ENCODE results near the gene CTDNEP1. TPM values are rescaled to one million over a fixed set of nuclear protein-coding genes. Genes with fewer than 3 reads are reported as not detected.

Gene CTDNEP1
- total and polyA plus RNA-seq, 4 donors = 44.4 to 181 (median 113) TPM

DNA sequence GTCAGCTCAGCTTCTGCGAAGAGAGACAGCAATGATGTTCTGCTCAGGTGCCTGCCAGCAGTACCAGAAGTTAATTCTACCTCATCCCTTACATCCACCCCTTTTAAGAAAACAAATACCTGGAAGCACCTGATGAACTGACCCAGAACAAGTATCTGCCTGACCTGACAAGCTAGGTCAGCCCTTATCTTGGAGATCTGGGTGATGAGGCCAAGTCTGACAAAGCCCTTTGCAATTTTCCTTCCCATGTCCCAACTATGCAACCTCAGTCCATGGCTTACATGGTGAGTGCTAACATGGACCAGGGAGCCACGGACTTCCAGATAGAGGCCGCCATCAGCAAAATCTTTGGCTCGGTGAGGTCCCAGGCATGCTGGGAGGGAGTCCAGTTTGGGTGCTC lies 28.2 kb downstream of the CTDNEP1 start:
- 75% methylated on average over 4 of the region's 4 CpGs for WGBS (ENCODE audit: insufficient coverage)
- H3K4me1 ChIP-seq (ENCODE audit: control insufficient read depth, insufficient read depth, low read length) = peaks cover 40% of the 10 kb centered on the region

DNA sequence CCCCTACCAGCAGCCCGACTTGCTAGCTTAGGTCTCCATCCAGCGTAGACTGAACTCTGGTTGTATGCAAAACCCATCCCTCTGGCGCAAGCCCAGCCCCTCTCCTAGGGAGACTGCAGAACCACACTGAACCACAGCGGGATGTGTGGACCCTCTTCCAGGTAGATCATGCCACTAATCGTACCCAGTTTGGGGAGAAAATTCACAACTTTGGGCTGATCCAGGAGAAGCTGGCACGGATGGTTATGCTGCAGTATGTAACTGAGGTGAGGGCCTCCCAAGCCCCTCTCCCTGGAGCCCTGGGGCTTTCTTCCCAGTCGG lies 28.6 kb downstream of the CTDNEP1 start:
- Histone ChIP-seq H3K4me1 (ENCODE audit: control insufficient read depth, insufficient read depth, low read length) (peaks cover 44% of the 10 kb centered on the region), H3K4me3 (ENCODE audit: low read depth, low read length) (no peak overlapping the region), H3K27ac (ENCODE audit: low read depth, low read length) (no peak overlapping the region), H3K27me3 (ENCODE audit: control insufficient read depth, insufficient read depth, low read length) (no peaks in the 10 kb centered on the region), H3K36me3 (ENCODE audit: control insufficient read depth, insufficient read depth, low read length) (peaks cover 75% of the 10 kb centered on the region), H3K9me3 (ENCODE audit: control insufficient read depth, insufficient read depth, low read length) (no peaks in the 10 kb centered on the region)
- 83% methylated on average over 5 of the region's 7 CpGs for whole genome bisulfite sequencing (ENCODE audit: insufficient coverage)
- no peak for DNase-seq (ENCODE audit: low read depth in 4 of 6, low spot score in 6 of 6)

More for the DNA sequence above, 28.2 kb downstream of the CTDNEP1 start:
- Histone ChIP-seq H3K27ac (ENCODE audit: low read depth, low read length) (no peak overlapping the region), H3K36me3 (ENCODE audit: control insufficient read depth, insufficient read depth, low read length) (peaks cover 80% of the 10 kb centered on the region), H3K27me3 (ENCODE audit: control insufficient read depth, insufficient read depth, low read length) (no peaks in the 10 kb centered on the region), H3K4me3 (ENCODE audit: low read depth, low read length) (no peak overlapping the region), H3K9me3 (ENCODE audit: control insufficient read depth, insufficient read depth, low read length) (no peaks in the 10 kb centered on the region)
- no peak for DNase-seq (ENCODE audit: low read depth in 4 of 6, low spot score in 6 of 6)

DNA sequence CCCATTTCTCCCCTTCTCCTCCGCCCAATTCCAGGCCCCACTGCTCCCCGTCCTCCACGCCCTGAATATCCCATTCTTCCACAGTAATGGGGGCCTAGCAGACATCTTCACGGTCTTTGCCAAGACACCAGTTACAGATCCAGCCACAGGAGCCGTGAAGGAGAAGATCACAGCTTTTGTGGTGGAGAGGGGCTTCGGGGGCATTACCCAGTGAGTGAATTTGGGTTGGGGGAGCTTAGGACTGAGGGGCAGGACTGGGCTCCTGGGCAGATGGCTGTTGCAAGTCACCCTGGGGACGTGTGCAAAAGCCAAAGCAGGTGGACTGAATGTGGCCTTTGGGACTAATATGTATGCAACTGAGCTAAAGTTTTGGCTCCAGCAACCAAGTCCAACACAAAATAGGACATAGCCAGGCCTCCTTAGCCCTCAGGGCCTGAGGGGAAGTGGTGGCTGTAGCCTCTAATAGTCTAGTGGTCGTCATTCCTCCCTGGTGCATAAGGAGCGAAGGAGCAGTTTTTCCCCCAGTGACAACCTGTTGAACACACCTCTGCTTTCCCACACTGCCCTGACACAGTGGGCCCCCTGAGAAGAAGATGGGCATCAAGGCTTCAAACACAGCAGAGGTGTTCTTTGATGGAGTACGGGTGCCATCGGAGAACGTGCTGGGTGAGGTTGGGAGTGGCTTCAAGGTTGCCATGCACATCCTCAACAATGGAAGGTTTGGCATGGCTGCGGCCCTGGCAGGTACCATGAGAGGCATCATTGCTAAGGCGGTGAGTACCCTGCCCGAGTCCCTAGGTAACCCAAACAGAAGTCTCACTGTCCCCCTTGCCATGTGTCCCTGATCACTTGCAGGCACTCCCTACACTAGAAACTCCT lies 29.2 kb downstream of the CTDNEP1 start:
- peak in 1 of 6 donors; percentile 13 for DNase-seq (ENCODE audit: low read depth in 4 of 6, low spot score in 6 of 6)
- Histone ChIP-seq H3K9me3 (ENCODE audit: control insufficient read depth, insufficient read depth, low read length) (no peaks in the 10 kb centered on the region), H3K36me3 (ENCODE audit: control insufficient read depth, insufficient read depth, low read length) (peaks cover 69% of the 10 kb centered on the region), H3K27ac (ENCODE audit: low read depth, low read length) (no peak overlapping the region), H3K4me1 (ENCODE audit: control insufficient read depth, insufficient read depth, low read length) (peaks cover 49% of the 10 kb centered on the region), H3K4me3 (ENCODE audit: low read depth, low read length) (no peak overlapping the region), H3K27me3 (ENCODE audit: control insufficient read depth, insufficient read depth, low read length) (no peaks in the 10 kb centered on the region)
- WGBS (ENCODE audit: insufficient coverage) = 84% methylated on average over 10 of the region's 15 CpGs

DNA sequence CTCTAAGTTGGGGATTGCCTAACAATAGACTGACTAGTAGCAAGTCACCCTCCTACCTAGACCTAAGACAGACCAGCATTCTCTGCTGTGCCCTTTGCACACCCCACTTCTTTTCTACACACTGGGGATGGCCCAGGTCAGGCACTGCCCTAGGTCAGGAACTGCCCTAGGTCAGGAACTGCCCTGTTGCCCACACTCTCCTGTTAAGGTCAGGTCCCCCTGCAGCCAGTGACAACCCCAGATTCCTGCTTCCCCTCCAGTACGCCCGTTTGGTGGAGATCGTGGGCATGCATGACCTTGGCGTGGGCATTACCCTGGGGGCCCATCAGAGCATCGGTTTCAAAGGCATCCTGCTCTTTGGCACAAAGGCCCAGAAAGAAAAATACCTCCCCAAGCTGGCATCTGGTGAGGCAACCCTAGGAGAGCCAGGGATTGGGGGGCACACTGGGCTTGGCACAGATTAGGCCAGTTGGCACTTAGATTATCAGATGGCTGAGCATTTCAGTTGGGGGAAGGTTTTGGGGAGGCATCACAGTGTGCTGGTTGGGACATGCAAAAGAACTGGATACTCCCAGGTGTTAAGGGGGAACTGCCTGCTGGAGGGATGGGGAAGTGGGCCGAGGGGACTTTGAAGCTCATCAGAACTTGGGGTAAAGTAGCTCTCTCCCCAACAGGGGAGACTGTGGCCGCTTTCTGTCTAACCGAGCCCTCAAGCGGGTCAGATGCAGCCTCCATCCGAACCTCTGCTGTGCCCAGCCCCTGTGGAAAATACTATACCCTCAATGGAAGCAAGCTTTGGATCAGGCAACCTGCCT lies 30.0 kb downstream of the CTDNEP1 start:
- Histone ChIP-seq H3K27me3 (ENCODE audit: control insufficient read depth, insufficient read depth, low read length) (no peaks in the 10 kb centered on the region), H3K9me3 (ENCODE audit: control insufficient read depth, insufficient read depth, low read length) (no peaks in the 10 kb centered on the region), H3K27ac (ENCODE audit: low read depth, low read length) (no peak overlapping the region), H3K4me1 (ENCODE audit: control insufficient read depth, insufficient read depth, low read length) (peaks cover 55% of the 10 kb centered on the region), H3K36me3 (ENCODE audit: control insufficient read depth, insufficient read depth, low read length) (peaks cover 61% of the 10 kb centered on the region), H3K4me3 (ENCODE audit: low read depth, low read length) (peak overlapping the region; percentile 69)
- DNase-seq (ENCODE audit: low read depth in 4 of 6, low spot score in 6 of 6) = no peak
- WGBS (ENCODE audit: insufficient coverage) = 79% methylated on average over 7 of the region's 10 CpGs

DNA sequence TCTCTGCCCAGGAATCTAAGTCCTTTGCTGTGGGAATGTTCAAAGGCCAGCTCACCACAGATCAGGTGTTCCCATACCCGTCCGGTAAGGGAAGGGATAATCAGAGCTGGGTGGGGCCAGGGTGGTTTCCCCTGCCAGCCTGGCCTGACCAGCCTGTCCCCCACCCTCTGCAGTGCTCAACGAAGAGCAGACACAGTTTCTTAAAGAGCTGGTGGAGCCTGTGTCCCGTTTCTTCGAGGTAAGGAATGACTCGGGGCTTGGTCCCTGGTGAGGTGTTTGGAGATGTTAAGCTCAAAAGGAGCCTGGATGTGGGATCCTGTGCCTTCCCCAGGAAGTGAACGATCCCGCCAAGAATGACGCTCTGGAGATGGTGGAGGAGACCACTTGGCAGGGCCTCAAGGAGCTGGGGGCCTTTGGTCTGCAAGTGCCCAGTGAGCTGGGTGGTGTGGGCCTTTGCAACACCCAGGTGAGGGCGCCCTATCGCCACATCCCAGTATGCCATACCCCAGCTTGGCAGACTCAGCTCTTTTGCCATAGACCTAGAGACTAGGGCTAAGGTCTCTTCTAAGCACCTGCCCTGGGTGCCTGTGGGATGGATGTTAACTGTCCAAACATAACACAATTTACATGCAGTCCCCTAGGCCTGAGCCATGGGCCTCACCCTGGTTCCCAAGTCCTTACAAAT lies 30.8 kb downstream of the CTDNEP1 start:
- Histone ChIP-seq H3K27ac (ENCODE audit: low read depth, low read length) (peak overlapping the region; percentile 78), H3K4me1 (ENCODE audit: control insufficient read depth, insufficient read depth, low read length) (peaks cover 62% of the 10 kb centered on the region), H3K9me3 (ENCODE audit: control insufficient read depth, insufficient read depth, low read length) (no peaks in the 10 kb centered on the region), H3K27me3 (ENCODE audit: control insufficient read depth, insufficient read depth, low read length) (no peaks in the 10 kb centered on the region), H3K36me3 (ENCODE audit: control insufficient read depth, insufficient read depth, low read length) (peaks cover 53% of the 10 kb centered on the region), H3K4me3 (ENCODE audit: low read depth, low read length) (peak overlapping the region; percentile 69)
- 59% methylated on average over 7 of the region's 11 CpGs for WGBS (ENCODE audit: insufficient coverage)
- DNase-seq (ENCODE audit: low read depth in 4 of 6, low spot score in 6 of 6) = peak in 1 of 6 donors; percentile 44

DNA sequence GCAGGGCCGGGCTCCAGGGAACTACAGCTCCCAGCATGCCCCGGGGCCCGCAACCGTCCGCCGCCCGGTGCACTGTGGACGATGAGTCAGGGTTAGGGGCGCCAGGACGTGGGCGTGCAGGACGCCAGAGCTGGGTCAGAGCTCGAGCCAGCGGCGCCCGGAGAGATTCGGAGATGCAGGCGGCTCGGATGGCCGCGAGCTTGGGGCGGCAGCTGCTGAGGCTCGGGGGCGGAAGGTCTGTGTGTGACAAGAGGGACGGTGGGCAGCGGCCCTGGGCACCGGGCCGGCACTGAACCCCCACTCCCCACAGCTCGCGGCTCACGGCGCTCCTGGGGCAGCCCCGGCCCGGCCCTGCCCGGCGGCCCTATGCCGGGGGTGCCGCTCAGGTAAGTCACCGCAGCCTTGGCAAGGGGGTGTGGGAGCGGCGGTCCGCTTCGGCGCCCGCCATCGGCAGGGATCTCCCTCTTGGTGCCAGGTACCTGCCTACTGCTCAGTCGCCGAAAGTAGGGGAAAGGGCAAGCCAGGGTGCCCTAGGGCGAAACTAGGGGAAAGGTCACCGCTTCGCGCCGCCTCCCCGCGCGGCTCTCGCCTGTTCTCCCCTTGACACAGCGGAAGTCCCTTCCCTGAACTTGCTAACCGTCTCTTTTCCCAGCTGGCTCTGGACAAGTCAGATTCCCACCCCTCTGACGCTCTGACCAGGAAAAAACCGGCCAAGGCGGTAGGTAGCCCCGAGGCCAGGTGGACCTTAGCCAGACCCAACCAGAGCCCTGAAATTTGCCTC lies 31.5 kb downstream of the CTDNEP1 start, which contains the start of the genes ACADVL and DLG4:
Gene ACADVL (plus strand): TSS at position 127 of the 781 bp plus-strand sequence. CDS start 47 bp downstream, at position 174.
Gene DLG4 (minus strand): TSS at position 25 of the 781 bp plus-strand sequence.
- Histone ChIP-seq H3K4me3 (ENCODE audit: low read depth, low read length) (peak within 1 kb of the TSS; percentile 69), H3K9me3 (ENCODE audit: control insufficient read depth, insufficient read depth, low read length) (no peaks in the 10 kb centered on the region), H3K4me1 (ENCODE audit: control insufficient read depth, insufficient read depth, low read length) (peaks cover 69% of the 10 kb centered on the region), H3K27ac (ENCODE audit: low read depth, low read length) (peak within 1 kb of the TSS; percentile 78), H3K36me3 (ENCODE audit: control insufficient read depth, insufficient read depth, low read length) (peaks cover 46% of the 10 kb centered on the region), H3K27me3 (ENCODE audit: control insufficient read depth, insufficient read depth, low read length) (no peaks in the 10 kb centered on the region)
- WGBS (ENCODE audit: insufficient coverage) = under 1% methylated on average over 63 of the region's 63 CpGs
- DNase-seq (ENCODE audit: low read depth in 4 of 6, low spot score in 6 of 6) = peak in 4 of 6 donors; percentile 80 to 96 (median 88)

DNA sequence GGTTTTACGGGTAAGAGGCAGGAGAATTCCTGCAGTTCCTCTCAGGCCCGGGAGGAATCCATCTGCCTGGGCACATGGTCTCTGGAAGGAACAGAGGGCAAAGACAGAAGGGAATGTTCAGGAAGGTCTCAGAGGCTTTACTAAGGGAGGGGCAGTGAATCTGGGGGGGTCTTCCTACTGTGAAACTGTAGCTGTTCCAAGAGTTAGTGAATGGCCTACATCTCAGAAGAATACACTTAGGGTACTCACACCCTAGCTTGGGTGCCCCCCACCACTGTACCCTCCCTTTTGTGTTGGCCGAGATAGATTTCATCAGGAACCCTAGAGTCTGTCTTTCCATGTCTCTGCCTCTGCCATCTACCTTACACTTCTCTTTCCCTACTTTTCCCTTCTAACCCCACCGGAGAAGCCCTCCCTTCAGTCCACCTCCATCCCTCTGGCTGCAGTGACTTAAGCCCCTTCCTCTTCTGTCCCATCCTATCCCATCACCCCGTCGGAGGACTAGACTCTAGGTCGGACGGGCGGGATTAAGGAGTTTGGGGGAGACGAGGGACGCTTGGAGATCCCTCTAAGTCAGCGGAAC lies 32.2 kb downstream of the CTDNEP1 start:
- WGBS (ENCODE audit: insufficient coverage) = 43% methylated on average over 6 of the region's 12 CpGs
- no peak for DNase-seq (ENCODE audit: low read depth in 4 of 6, low spot score in 6 of 6)
- peaks cover 72% of the 10 kb centered on the region for H3K4me1 ChIP-seq (ENCODE audit: control insufficient read depth, insufficient read depth, low read length)
- peak overlapping the region; percentile 78 for H3K27ac ChIP-seq (ENCODE audit: low read depth, low read length)
- H3K36me3 ChIP-seq (ENCODE audit: control insufficient read depth, insufficient read depth, low read length) = peaks cover 39% of the 10 kb centered on the region
- H3K4me3 ChIP-seq (ENCODE audit: low read depth, low read length) = peak overlapping the region; percentile 69
- H3K9me3 ChIP-seq (ENCODE audit: control insufficient read depth, insufficient read depth, low read length) = no peaks in the 10 kb centered on the region
- no peaks in the 10 kb centered on the region for H3K27me3 ChIP-seq (ENCODE audit: control insufficient read depth, insufficient read depth, low read length)

DNA sequence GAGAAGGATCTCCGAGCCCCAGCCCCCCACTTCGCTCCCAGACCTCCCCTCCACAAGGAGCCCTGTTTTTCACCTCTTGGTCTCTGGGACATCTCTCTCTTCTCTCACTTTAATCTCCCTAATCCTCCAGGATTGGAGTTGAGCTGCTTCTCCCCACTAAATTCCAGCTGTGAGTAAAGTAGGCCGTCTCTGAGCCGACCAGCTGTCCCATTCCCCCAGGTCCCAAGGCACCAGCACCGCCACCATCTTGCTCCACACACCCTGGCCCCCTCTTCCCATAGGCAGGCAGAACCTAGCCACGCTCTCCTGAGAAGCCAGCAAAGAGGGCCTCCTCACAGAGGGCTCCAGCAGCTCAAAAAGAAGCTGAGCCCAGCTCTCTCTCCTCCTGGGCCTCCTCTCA lies 32.8 kb downstream of the CTDNEP1 start:
- no peaks in the 10 kb centered on the region for H3K9me3 ChIP-seq (ENCODE audit: control insufficient read depth, insufficient read depth, low read length)
- no peak for DNase-seq (ENCODE audit: low read depth in 4 of 6, low spot score in 6 of 6)
- no peaks in the 10 kb centered on the region for H3K27me3 ChIP-seq (ENCODE audit: control insufficient read depth, insufficient read depth, low read length)
- H3K36me3 ChIP-seq (ENCODE audit: control insufficient read depth, insufficient read depth, low read length) = peaks cover 34% of the 10 kb centered on the region
- H3K27ac ChIP-seq (ENCODE audit: low read depth, low read length) = peak overlapping the region; percentile 88
- peaks cover 78% of the 10 kb centered on the region for H3K4me1 ChIP-seq (ENCODE audit: control insufficient read depth, insufficient read depth, low read length)
- 84% methylated on average over 5 of the region's 6 CpGs for WGBS (ENCODE audit: insufficient coverage)
- H3K4me3 ChIP-seq (ENCODE audit: low read depth, low read length) = no peak overlapping the region

Measured in spinal cord (tissue), 10 donors.